GM21529 (cell line): Measurements from ENCODE around the gene POU2F2.
"Not testable (repeated sequence)": the region's sequence is repeated elsewhere in the genome, so short reads cannot be mapped to it uniquely, and the experiment has no call there.

Experiments
- ATAC-seq: cut with Tn5 transposase; IDR thresholded peaks from one replicate; pipeline ENCODE4 v1.9.1; 2021; ENCODE audit not compliant: unreplicated experiment

Gene POU2F2

GRCh38 chr19:42108527-42109389, 23.5 kb downstream of the POU2F2 start:
- ATAC-seq, result peak; percentile 64

- no peak for ATAC-seq
These were observed 26.9 kb downstream of the POU2F2 start for GRCh38 chr19:42105368-42105767.

- no peak for ATAC-seq
These were observed 29.4 kb downstream of the POU2F2 start for GRCh38 chr19:42102877-42103276.

GRCh38 chr19:42100241-42100640, 32.0 kb downstream of the POU2F2 start:
- not testable (repeated sequence) for ATAC-seq

- no peak for ATAC-seq
These were observed 32.8 kb downstream of the POU2F2 start for GRCh38 chr19:42099336-42099925.

- ATAC-seq, result no peak
These were observed 33.5 kb downstream of the POU2F2 start for GRCh38 chr19:42098781-42099180.

GRCh38 chr19:42097461-42097860, 34.8 kb downstream of the POU2F2 start:
- ATAC-seq, result no peak

- no peak for ATAC-seq
These were observed 35.9 kb downstream of the POU2F2 start for GRCh38 chr19:42096255-42096837.

GRCh38 chr19:42095814-42096230, 36.4 kb downstream of the POU2F2 start:
- ATAC-seq, result no peak

- no peak for ATAC-seq
These were observed 37.0 kb downstream of the POU2F2 start for GRCh38 chr19:42095142-42095813.

- ATAC-seq, result no peak
These were observed 38.3 kb downstream of the POU2F2 start for GRCh38 chr19:42093926-42094325.

- no peak for ATAC-seq
These were observed 38.7 kb downstream of the POU2F2 start for GRCh38 chr19:42093505-42093904.

- ATAC-seq, result no peak
These were observed 39.9 kb downstream of the POU2F2 start for GRCh38 chr19:42092350-42092749.

GRCh38 chr19:42091742-42092141, 40.5 kb downstream of the POU2F2 start:
- no peak for ATAC-seq

GRCh38 chr19:42091300-42091699, 40.9 kb downstream of the POU2F2 start:
- no peak for ATAC-seq

- no peak for ATAC-seq
These were observed 41.6 kb downstream of the POU2F2 start for GRCh38 chr19:42090672-42091071.

- ATAC-seq, result no peak
These were observed 42.5 kb downstream of the POU2F2 start for GRCh38 chr19:42089772-42090171.

- ATAC-seq, result no peak
These were observed 43.0 kb downstream of the POU2F2 start for GRCh38 chr19:42089191-42089750.

GRCh38 chr19:42088471-42089190, 43.6 kb downstream of the POU2F2 start:
- no peak for ATAC-seq

- ATAC-seq, result no peak
These were observed 45.3 kb downstream of the POU2F2 start for GRCh38 chr19:42086770-42087550.
